Upper lobe of left lung (tissue), 6 donors: ENCODE data around the gene KCNF1. TPM values are rescaled to one million over a fixed set of nuclear protein-coding genes. Genes with fewer than 3 reads are reported as not detected.
A peak's percentile ranks its signal among the peaks of the same experiment; 100 is the strongest.

Experiments
- ATAC-seq, 2 donors: fragments of 200-7000 bp; cut with Tn5 transposase; one replicate each; pipeline ENCODE4 v1.9.1; 2022; ENCODE audit warnings: mild to moderate bottlenecking in 2 of 2, moderate library complexity in 2 of 2; ENCODE audit not compliant: low FRiP score in 2 of 2
- DNase-seq, 2 donors: peaks; one replicate each; pipeline ENCODE4 v3.0.0-alpha.2; 2019 to 2020
- H3K27ac ChIP-seq, 4 donors: fragments of 200-600 bp; sonication (generic); one replicate each; pipeline ENCODE4 v1.5.1; 2016 to 2019
- H3K27me3 ChIP-seq, 4 donors: fragments of 200-600 bp; sonication (generic); one replicate each; pipeline ENCODE4 v1.5.1; 2017 to 2019
- H3K36me3 ChIP-seq, 4 donors: fragments of 200-600 bp; sonication (generic); one replicate each; pipeline ENCODE4 v1.5.1; 2016 to 2019
- H3K4me1 ChIP-seq, 4 donors: fragments of 200-600 bp; sonication (generic); one replicate each; pipeline ENCODE4 v1.5.1; 2018 to 2019
- H3K4me3 ChIP-seq, 4 donors: fragments of 200-600 bp; sonication (generic); one replicate each; pipeline ENCODE4 v1.5.1; 2017 to 2019; ENCODE audit warnings: mild to moderate bottlenecking in 2 of 4, moderate library complexity in 1 of 4
- H3K9me3 ChIP-seq, 4 donors: fragments of 200-600 bp; sonication (generic); one replicate each; pipeline ENCODE4 v1.5.1; 2018 to 2019
- CTCF ChIP-seq, 6 experiments: fragments of 450-650 bp in 4 of 6; fragments of 200-600 bp in 2 of 6; sonication (generic) in 2 of 6; IDR thresholded peaks; one replicate each; pipeline ENCODE4 v1.5.1; 2016 to 2019; ENCODE audit warnings: antibody characterized with exemption in 6 of 6
- EP300 ChIP-seq, 4 donors: sonication (generic); formaldehyde crosslinking; IDR thresholded peaks; one replicate each; pipeline ENCODE4 v1.5.1; 2017; ENCODE audit warnings: antibody characterized with exemption in 4 of 4, control low read depth in 2 of 4
- POLR2A ChIP-seq, 4 donors: fragments of 450-650 bp; IDR thresholded peaks; one replicate each; pipeline ENCODE4 v1.5.1; 2016 to 2017; ENCODE audit warnings: antibody characterized with exemption in 4 of 4, mild to moderate bottlenecking in 2 of 4
- POLR2AphosphoS5 ChIP-seq, 2 donors: sonication (generic); formaldehyde crosslinking; IDR thresholded peaks; one replicate each; pipeline ENCODE4 v1.5.1; 2017; ENCODE audit warnings: antibody characterized with exemption in 2 of 2
- WGBS, 2 donors: methylation state at CpG; one replicate each; pipeline ENCODE4 v1.1.5; 2017 to 2018; 5-methylcytosine and 5-hydroxymethylcytosine counted together
- total RNA-seq, 6 donors: library from RNA; depleted of rRNA in 4 of 6; stranded (reverse); fragments of >200 nt in 4 of 6; gene quantifications; one replicate each; pipeline versions ENCODE4 v1.1.0 to v1.2.1, GENCODE V29; 2016 to 2021
- donor health status: DM: no; HTN: no; CAD: no; lungs with moderate emphysema.
- donor health status: DM: no; HTN: yes; CAD: no; lungs with severe emphysema.

KCNF1 gene
- total RNA-seq, 6 donors from 2014 or later, result 0.15 to 1.1 TPM; not detected in 4

- whole genome bisulfite sequencing, 2 donors, result 80 to 87% methylated on average over 3 to 9 of the region's 9 CpGs
- Histone ChIP-seq H3K4me3 (no peak overlapping the region), H3K27ac (no peak overlapping the region), H3K9me3 (no peaks in the 10 kb centered on the region), H3K27me3 (no peaks in the 10 kb centered on the region), H3K36me3 (no peaks in the 10 kb centered on the region), H3K4me1 (no peaks in the 10 kb centered on the region)
- DNase-seq (peak; percentile 10 to 58), ATAC-seq (no peak)
- TF ChIP-seq CTCF (IDR thresholded peaks at IDR 0.05) (no peak), EP300 (IDR thresholded peaks at IDR 0.05) (no peak), POLR2A (IDR thresholded peaks at IDR 0.05) (no peak), POLR2AphosphoS5 (IDR thresholded peaks at IDR 0.05) (no peak)
Measured at GRCh38 chr2:10889651-10890215, 22.0 kb upstream of the KCNF1 start.

- Histone ChIP-seq H3K27me3 (no peaks in the 10 kb centered on the region), H3K4me3 (no peak overlapping the region), H3K4me1 (no peaks in the 10 kb centered on the region), H3K27ac (no peak overlapping the region), H3K9me3 (no peaks in the 10 kb centered on the region), H3K36me3 (no peaks in the 10 kb centered on the region)
- ATAC-seq (no peak), DNase-seq (peak in 1 of 2 donors; percentile 11)
- WGBS, 2 donors, result 78 to 82% methylated on average over 5 to 8 of the region's 8 CpGs
- TF ChIP-seq CTCF (IDR thresholded peaks at IDR 0.05) (no peak), EP300 (IDR thresholded peaks at IDR 0.05) (no peak), POLR2A (IDR thresholded peaks at IDR 0.05) (no peak), POLR2AphosphoS5 (IDR thresholded peaks at IDR 0.05) (no peak)
Measured at GRCh38 chr2:10890706-10891270, 20.9 kb upstream of the KCNF1 start.

- Histone ChIP-seq H3K9me3 (no peaks in the 10 kb centered on the region), H3K4me3 (no peak overlapping the region), H3K36me3 (no peaks in the 10 kb centered on the region), H3K4me1 (no peaks in the 10 kb centered on the region), H3K27me3 (no peaks in the 10 kb centered on the region), H3K27ac (no peak overlapping the region)
- 87 to 92% methylated on average over 3 to 6 of the region's 6 CpGs for WGBS, 2 donors
- TF ChIP-seq CTCF (IDR thresholded peaks at IDR 0.05) (no peak), POLR2A (IDR thresholded peaks at IDR 0.05) (no peak), EP300 (IDR thresholded peaks at IDR 0.05) (no peak), POLR2AphosphoS5 (IDR thresholded peaks at IDR 0.05) (no peak)
- ATAC-seq (no peak), DNase-seq (peak in 1 of 2 donors; percentile 5)
Measured at GRCh38 chr2:10891390-10891789, 20.3 kb upstream of the KCNF1 start.

- TF ChIP-seq CTCF (IDR thresholded peaks at IDR 0.05) (no peak), POLR2AphosphoS5 (IDR thresholded peaks at IDR 0.05) (no peak), EP300 (IDR thresholded peaks at IDR 0.05) (no peak), POLR2A (IDR thresholded peaks at IDR 0.05) (no peak)
- Histone ChIP-seq H3K27me3 (no peaks in the 10 kb centered on the region), H3K4me3 (no peak overlapping the region), H3K27ac (no peak overlapping the region), H3K36me3 (no peaks in the 10 kb centered on the region), H3K4me1 (no peaks in the 10 kb centered on the region), H3K9me3 (no peaks in the 10 kb centered on the region)
- DNase-seq, result no peak
- no peak for ATAC-seq
- 89 to 91% methylated on average over 5 of the region's 5 CpGs for WGBS, 2 donors
Measured at GRCh38 chr2:10891848-10892247, 19.9 kb upstream of the KCNF1 start.

- Histone ChIP-seq H3K4me1 (no peaks in the 10 kb centered on the region), H3K27ac (no peak overlapping the region), H3K27me3 (no peaks in the 10 kb centered on the region), H3K4me3 (no peak overlapping the region), H3K9me3 (no peaks in the 10 kb centered on the region), H3K36me3 (no peaks in the 10 kb centered on the region)
- ATAC-seq, result no peak
- TF ChIP-seq EP300 (IDR thresholded peaks at IDR 0.05), result no peak
- TF ChIP-seq POLR2AphosphoS5 (IDR thresholded peaks at IDR 0.05), result no peak
- TF ChIP-seq POLR2A (IDR thresholded peaks at IDR 0.05), result no peak
- no peak for TF ChIP-seq CTCF (IDR thresholded peaks at IDR 0.05)
- no peak for DNase-seq
Measured at GRCh38 chr2:10892316-10892715, 19.4 kb upstream of the KCNF1 start.
